GM12878 (cell line): Measurements from ENCODE around the gene MRPL39. TPM values are rescaled to one million over a fixed set of nuclear protein-coding genes. Genes with fewer than 3 reads are reported as not detected.
A peak's percentile ranks its signal among the peaks of the same experiment; 100 is the strongest.

Experiments
- ATAC-seq: fragments of 200-7000 bp; cut with Tn5 transposase; 3 replicates; pipeline ENCODE4 v1.9.1; 2020; ENCODE audit warnings: mild to moderate bottlenecking, moderate library complexity
- BruUV-seq: library from RNA; stranded (reverse); fragments of 400-500 nt; replicated peaks from 2 replicates; lab custom pipeline; 2021; lab: Mats Ljungman, UMichigan
- CTCF ChIA-PET: fragments of 300-600 bp; sonication (Branson Sonifier 250); formaldehyde crosslinking; extraction: SDS; loops from one replicate; lab custom pipeline; 2021; ENCODE audit warnings: inconsistent platforms; lab: Yijun Ruan, JAX
- POLR2A ChIA-PET: fragments of 350-600 bp; formaldehyde crosslinking; extraction: SDS; loops from one replicate; lab custom pipeline; 2021; ENCODE audit warnings: inconsistent platforms; lab: Charles Lee
- RAD21 ChIA-PET: fragments of 300-600 bp; sonication (Branson Sonifier 250); formaldehyde crosslinking; loops from one replicate; lab custom pipeline; 2023; ENCODE audit warnings: antibody characterized with exemption; ENCODE audit not compliant: unreplicated experiment; lab: Charles Lee
- SMC1A ChIA-PET: fragments of 300-600 bp; sonication (Branson Sonifier 250); formaldehyde crosslinking; loops from one replicate; lab custom pipeline; 2023; ENCODE audit not compliant: unreplicated experiment, uncharacterized antibody; lab: Charles Lee
- DNase-seq: peaks from one replicate; pipeline ENCODE4 v3.0.0-alpha.2; 2011; ENCODE audit warnings: low read depth, low spot score
- FAIRE-seq: peaks from 3 replicates; lab custom pipeline; 2011; peaks lifted over from hg19 to GRCh38; lab: Jason Lieb, UNC
- H2AFZ ChIP-seq: 2 replicates; pipeline ENCODE4 v1.6.0; 2011; ENCODE audit warnings: low read depth, low read length, control low read depth; ENCODE audit not compliant: control insufficient read depth
- H3K27ac ChIP-seq: 2 replicates; pipeline ENCODE4 v1.5.1; 2011; ENCODE audit warnings: control low read depth; ENCODE audit not compliant: control insufficient read depth, insufficient read depth
- H3K27me3 ChIP-seq, 2 experiments: replicated peaks in 1 of 2; 2 replicates each; pipeline versions ENCODE4 v1.6.0 to v1.6.1; 2011; ENCODE audit warnings: low read length in 1 of 2; ENCODE audit not compliant: control insufficient read depth in 2 of 2, insufficient read depth in 2 of 2
- H3K36me3 ChIP-seq, 2 experiments: 2 replicates each; pipeline ENCODE4 v1.5.1; 2011; ENCODE audit warnings: low read length in 1 of 2; ENCODE audit not compliant: control insufficient read depth in 2 of 2, insufficient read depth in 2 of 2
- H3K4me1 ChIP-seq: 2 replicates; pipeline ENCODE4 v1.6.1; 2011; ENCODE audit warnings: mild to moderate bottlenecking, low read length, moderate library complexity, mixed read lengths; ENCODE audit not compliant: control insufficient read depth, insufficient read depth
- H3K4me2 ChIP-seq: 2 replicates; pipeline ENCODE4 v1.6.0; 2011; ENCODE audit warnings: control low read depth; ENCODE audit not compliant: control insufficient read depth, insufficient read depth
- H3K4me3 ChIP-seq: fragments of 200-600 bp; sonication (generic); 2 replicates; pipeline ENCODE4 v1.5.1; 2016
- H3K79me2 ChIP-seq: 2 replicates; pipeline ENCODE4 v1.6.0; 2011; ENCODE audit warnings: low read length; ENCODE audit not compliant: control insufficient read depth, insufficient read depth
- H3K9ac ChIP-seq: 2 replicates; pipeline ENCODE4 v1.8.0; 2011; ENCODE audit warnings: low read length, control low read depth, mixed read lengths; ENCODE audit not compliant: control insufficient read depth, insufficient read depth
- H3K9me3 ChIP-seq: replicated peaks from 3 replicates; pipeline ENCODE4 v1.5.1; 2011; ENCODE audit warnings: mild to moderate bottlenecking, low read length; ENCODE audit not compliant: control insufficient read depth, insufficient read depth
- H4K20me1 ChIP-seq: 2 replicates; pipeline ENCODE4 v1.6.0; 2011; ENCODE audit not compliant: control insufficient read depth, insufficient read depth
- ATF2 ChIP-seq: IDR thresholded peaks from 2 replicates; pipeline ENCODE4 v1.6.1; 2012; ENCODE audit warnings: low read length, inconsistent platforms
- CEBPB ChIP-seq, 2 experiments: fragments of 150-350 bp in 1 of 2; IDR thresholded peaks; 2 replicates each; pipeline ENCODE4 v1.6.1; 2012 to 2014; ENCODE audit warnings: low read depth in 2 of 2, low read length in 2 of 2, borderline replicate concordance in 1 of 2, inconsistent platforms in 1 of 2
- CHD4 ChIP-seq: fragments of 200-600 bp; sonication (generic); IDR thresholded peaks from 2 replicates; pipeline ENCODE4 v1.6.1; 2016; ENCODE audit warnings: mild to moderate bottlenecking
- E4F1 ChIP-seq: fragments of 450-650 bp; IDR thresholded peaks from 2 replicates; pipeline ENCODE4 v1.6.1; 2018; ENCODE audit warnings: borderline replicate concordance, mild to moderate bottlenecking; ENCODE audit not compliant: partially characterized antibody
- FOXK2 ChIP-seq: fragments of 450-650 bp; IDR thresholded peaks from 2 replicates; pipeline ENCODE4 v1.6.1; 2017; ENCODE audit warnings: mild to moderate bottlenecking, moderate library complexity
- HDAC2 ChIP-seq: fragments of 200-600 bp; sonication (generic); IDR thresholded peaks from 2 replicates; pipeline ENCODE4 v1.6.1; 2017
- KLF5 ChIP-seq: fragments of 450-650 bp; IDR thresholded peaks from 2 replicates; pipeline ENCODE4 v1.6.1; 2014; ENCODE audit warnings: mild to moderate bottlenecking; ENCODE audit not compliant: partially characterized antibody
- MEF2A ChIP-seq: IDR thresholded peaks from 2 replicates; pipeline ENCODE4 v1.6.1; 2011; ENCODE audit warnings: low read depth, mild to moderate bottlenecking, low read length, moderate library complexity; ENCODE audit not compliant: insufficient read depth
- NFIC ChIP-seq: IDR thresholded peaks from 2 replicates; pipeline ENCODE4 v1.6.1; 2012; ENCODE audit warnings: low read depth, mild to moderate bottlenecking, inconsistent platforms, low read length, moderate library complexity
- NRF1 ChIP-seq: conservative IDR thresholded peaks from 2 replicates; pipeline ENCODE4 v1.6.1; 2011; ENCODE audit warnings: mild to moderate bottlenecking, low read depth, low read length, improper control_type of control experiment
- PRDM15 ChIP-seq: fragments of 450-650 bp; formaldehyde crosslinking; IDR thresholded peaks from 2 replicates; pipeline ENCODE4 v1.4.0; 2020; ENCODE audit warnings: mild to moderate bottlenecking, moderate library complexity
- SMAD5 ChIP-seq: IDR thresholded peaks from 2 replicates; pipeline ENCODE4 v1.6.1; 2016; ENCODE audit warnings: antibody characterized with exemption, low read depth
- SMARCA5 ChIP-seq: fragments of 450-650 bp; IDR thresholded peaks from 2 replicates; pipeline ENCODE4 v1.6.1; 2017; ENCODE audit warnings: mild to moderate bottlenecking
- WGBS: methylation state at CpG from one replicate; pipeline ENCODE4 v1.1.6; 2016; ENCODE audit warnings: low lambda C conversion rate; ENCODE audit not compliant: insufficient replicate concordance, insufficient coverage; ENCODE audit errors: missing lambda C conversion rate; 5-methylcytosine and 5-hydroxymethylcytosine counted together
- in situ Hi-C: fragments of 300-500 bp; cut with MboI; formaldehyde crosslinking; loops from 9 replicates; pipeline ENCODE4 v1.14.3; 2018; ENCODE audit warnings: mixed read lengths
- intact Hi-C: fragments of 100-400 bp; cut with micrococcal nuclease; formaldehyde crosslinking; loops from one replicate; pipeline ENCODE4 v1.14.2; 2022; ENCODE audit not compliant: unreplicated experiment
- polyA plus RNA-seq, 11 experiments: library from polyadenylated mRNA; depleted of rRNA in 4 of 11; unstranded in 6 of 11; stranded (reverse) in 5 of 11; fragments of >200 nt; fragmentation: Nextera tagmentation in 4 of 11; fragmentation: Illumina TruSeq in 1 of 11; extraction: Ambion mirVana in 4 of 11; extraction: Trizol in 1 of 11; gene quantifications; 1 replicate in 1 of 11; 2 replicates in 10 of 11; pipeline versions ENCODE4 v1.2.1 to v1.2.3, GENCODE V29; 2011 to 2016; ENCODE audit warnings: inconsistent platforms in 2 of 11, missing spikeins in 2 of 11, low read depth in 1 of 11
- total RNA-seq, 4 experiments: library from RNA; depleted of rRNA in 3 of 4; stranded (reverse); fragments of >200 nt in 3 of 4; fragmentation: Illumina TruSeq in 1 of 4; extraction: Trizol in 1 of 4; gene quantifications; 2 replicates each; pipeline versions ENCODE4 v1.2.1 to v1.2.3, GENCODE V29; 2013 to 2021

Gene MRPL39
- total and polyA plus RNA-seq, 10 of the 15 experiments (the other 5 are each of a cell fraction or from before 2014, with no cell fraction given) = 68.8 to 292 (median 120) TPM

GRCh38 chr21:25582888-25583287 is 24.4 kb downstream of the MRPL39 start (continued):
- TF ChIP-seq PRDM15 (CRISPR knock-in tag) = no peak

GRCh38 chr21:25582164-25582790 is 25.0 kb downstream of the MRPL39 start:
- H3K4me1 ChIP-seq = no peaks in the 10 kb centered on the region; the same call in 1 of the 2 replicates
- in situ Hi-C loops = no loop called here
- 95% methylated on average over 3 of the region's 3 CpGs for WGBS
- H3K4me2 ChIP-seq = no peak overlapping the region
- DNase-seq = no peak
- H3K36me3 ChIP-seq = peaks cover 0 to 14% of the 10 kb centered on the region in 2 experiments; a peak in 3 of 4 replicates
- POLR2A ChIA-PET = interaction anchor here (0.5 to 0.6 kb wide), 2 partner anchors 83 to 127 kb away, joined by 3 to 6 read pairs; no protein-coding TSS in a partner anchor
- no peak for FAIRE-seq
- RAD21 ChIA-PET = no interaction called here
- H2AFZ ChIP-seq = no peak overlapping the region
- no peak for ATAC-seq
- SMC1A ChIA-PET = interaction anchor here (1.1 kb wide), 1 partner anchor 10 kb away, joined by 4 read pairs; no protein-coding TSS in a partner anchor
- intact Hi-C loops = no loop called here
- H3K9me3 ChIP-seq = no peaks in the 10 kb centered on the region
- no peak overlapping the region for H3K9ac ChIP-seq
- BruUV-seq = TSS peak; percentile 7
- H3K27ac ChIP-seq = no peak overlapping the region
- no peaks in the 10 kb centered on the region for H3K27me3 ChIP-seq
- H3K4me3 ChIP-seq = no peak overlapping the region
- CTCF ChIA-PET = no interaction called here
- H4K20me1 ChIP-seq = no peaks in the 10 kb centered on the region
- no peaks in the 10 kb centered on the region; the same call in 1 of the 2 replicates for H3K79me2 ChIP-seq
- TF ChIP-seq FOXK2 (no peak), HDAC2 (no peak), CEBPB (IDR thresholded peaks at IDR 0.05; ENCODE audit: borderline replicate concordance in 1 of 2, low read depth in 2 of 2, low read length in 2 of 2) (0 out of 4 replicates have a peak, but pooled peaks of 1 of the 2 experiments have one; percentile 20), KLF5 (no peak), ATF2 (peak; percentile 85), CHD4 (no peak), NFIC (peak; percentile 29; the same call in 1 of the 2 replicates), SMAD5 (peak; percentile 45; the same call in 1 of the 2 replicates), MEF2A (0 out of 2 replicates have a peak, but pooled peaks have one; percentile 14), E4F1 (no peak), NRF1 (no peak), SMARCA5 (no peak)
